ENCODE results near the gene HRK.

The HRK gene

DNA sequence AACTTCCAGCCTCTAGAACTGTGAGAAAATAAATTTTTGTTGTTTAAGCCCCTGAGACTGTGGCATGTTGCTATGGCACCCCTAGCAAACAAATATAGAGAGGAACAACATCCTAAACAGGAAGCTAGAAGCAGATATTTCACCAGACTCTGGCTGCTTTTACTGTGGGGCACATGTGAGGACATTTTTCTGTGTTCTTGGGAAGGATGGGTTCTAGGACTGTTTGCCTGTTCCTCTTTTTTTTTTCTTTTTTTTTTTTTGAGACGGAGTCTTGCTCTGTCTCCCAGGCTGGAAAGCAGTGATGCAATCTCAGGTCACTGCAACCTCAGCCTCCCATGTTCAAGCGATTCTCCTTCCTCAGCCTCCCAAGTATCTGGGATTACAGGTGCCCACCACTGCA, 4.2 kb upstream of the HRK start:
- peaks cover 8% of the 10 kb centered on the region for H3K4me1 Mint-ChIP-seq (ENCODE audit: low read depth)
- no peak overlapping the region for H3K27ac Mint-ChIP-seq
- no peaks in the 10 kb centered on the region for H3K36me3 Mint-ChIP-seq (ENCODE audit: low read depth)
- H3K9me3 Mint-ChIP-seq, result no peaks in the 10 kb centered on the region
- no peak overlapping the region for H3K4me3 Mint-ChIP-seq
- peaks cover 61% of the 10 kb centered on the region for H3K27me3 Mint-ChIP-seq (ENCODE audit: low read depth)

DNA sequence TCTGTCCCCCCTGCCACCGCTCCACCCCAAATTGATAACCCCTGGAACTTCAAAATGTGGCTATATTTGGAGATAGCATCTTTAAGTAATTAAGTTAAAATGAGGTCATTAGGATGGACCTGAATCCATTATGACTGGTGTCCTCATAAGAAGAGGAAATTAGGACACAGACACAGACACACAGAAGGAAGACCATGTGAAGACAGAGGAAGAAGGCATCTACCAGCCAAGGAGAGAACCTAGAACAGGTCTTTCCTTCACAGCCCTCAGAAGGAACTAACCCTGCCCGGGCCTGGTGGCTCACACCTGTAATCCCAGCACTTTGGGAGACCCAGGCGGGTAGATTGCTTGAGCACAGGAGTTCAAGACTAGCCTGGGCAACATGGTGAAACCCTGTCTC, 3.6 kb upstream of the HRK start:
- H3K4me3 Mint-ChIP-seq, result no peak overlapping the region
- H3K9me3 Mint-ChIP-seq, result no peaks in the 10 kb centered on the region
- H3K4me1 Mint-ChIP-seq (ENCODE audit: low read depth), result peaks cover 14% of the 10 kb centered on the region
- H3K36me3 Mint-ChIP-seq (ENCODE audit: low read depth), result no peaks in the 10 kb centered on the region
- no peak overlapping the region for H3K27ac Mint-ChIP-seq
- H3K27me3 Mint-ChIP-seq (ENCODE audit: low read depth), result peaks cover 64% of the 10 kb centered on the region

- Mint-ChIP-seq H3K4me3 (no peak overlapping the region), H3K27ac (no peak overlapping the region), H3K9me3 (no peaks in the 10 kb centered on the region), H3K36me3 (ENCODE audit: low read depth) (no peaks in the 10 kb centered on the region), H3K4me1 (ENCODE audit: low read depth) (peaks cover 21% of the 10 kb centered on the region), H3K27me3 (ENCODE audit: low read depth) (peaks cover 73% of the 10 kb centered on the region)
Measured at GRCh38 chr12:116882742-116883141, 1.5 kb upstream of the HRK start.

GRCh38 chr12:116881877-116882507, 751 bp upstream of the HRK start:
- H3K36me3 Mint-ChIP-seq (ENCODE audit: low read depth), result no peaks in the 10 kb centered on the region
- H3K4me3 Mint-ChIP-seq, result no peak overlapping the region
- H3K4me1 Mint-ChIP-seq (ENCODE audit: low read depth), result peaks cover 21% of the 10 kb centered on the region
- no peaks in the 10 kb centered on the region for H3K9me3 Mint-ChIP-seq
- no peak overlapping the region for H3K27ac Mint-ChIP-seq
- H3K27me3 Mint-ChIP-seq (ENCODE audit: low read depth), result peaks cover 73% of the 10 kb centered on the region

- Mint-ChIP-seq H3K27ac (no peak overlapping the region), H3K36me3 (ENCODE audit: low read depth) (no peaks in the 10 kb centered on the region)
Measured at GRCh38 chr12:116880817-116881324, 370 bp downstream of the HRK start.

GRCh38 chr12:116880213-116880816, 926 bp downstream of the HRK start:
- Mint-ChIP-seq H3K27ac (no peak overlapping the region), H3K9me3 (no peaks in the 10 kb centered on the region)

More at GRCh38 chr12:116880817-116881324, 370 bp downstream of the HRK start:
- H3K4me1 Mint-ChIP-seq (ENCODE audit: low read depth), result peaks cover 21% of the 10 kb centered on the region
- no peaks in the 10 kb centered on the region for H3K9me3 Mint-ChIP-seq
- H3K4me3 Mint-ChIP-seq, result peak overlapping the region; percentile 73
- H3K27me3 Mint-ChIP-seq (ENCODE audit: low read depth), result peaks cover 82% of the 10 kb centered on the region

GRCh38 chr12:116879509-116880212, 1.6 kb downstream of the HRK start:
- no peak overlapping the region for H3K27ac Mint-ChIP-seq
- peaks cover 88% of the 10 kb centered on the region for H3K27me3 Mint-ChIP-seq (ENCODE audit: low read depth)
- no peaks in the 10 kb centered on the region for H3K36me3 Mint-ChIP-seq (ENCODE audit: low read depth)
- H3K4me1 Mint-ChIP-seq (ENCODE audit: low read depth), result peaks cover 21% of the 10 kb centered on the region
- H3K4me3 Mint-ChIP-seq, result peak overlapping the region; percentile 73
- no peaks in the 10 kb centered on the region for H3K9me3 Mint-ChIP-seq

More at GRCh38 chr12:116880213-116880816, 926 bp downstream of the HRK start:
- Mint-ChIP-seq H3K36me3 (ENCODE audit: low read depth) (no peaks in the 10 kb centered on the region), H3K4me3 (peak overlapping the region; percentile 73), H3K4me1 (ENCODE audit: low read depth) (peaks cover 21% of the 10 kb centered on the region), H3K27me3 (ENCODE audit: low read depth) (peaks cover 86% of the 10 kb centered on the region)

GRCh38 chr12:116878567-116879508, 2.4 kb downstream of the HRK start:
- Mint-ChIP-seq H3K27me3 (ENCODE audit: low read depth) (peaks cover 89% of the 10 kb centered on the region), H3K4me3 (peak overlapping the region; percentile 73), H3K36me3 (ENCODE audit: low read depth) (no peaks in the 10 kb centered on the region), H3K27ac (no peak overlapping the region), H3K9me3 (no peaks in the 10 kb centered on the region), H3K4me1 (ENCODE audit: low read depth) (peaks cover 21% of the 10 kb centered on the region)

- Mint-ChIP-seq H3K27me3 (ENCODE audit: low read depth) (peaks cover 66% of the 10 kb centered on the region), H3K27ac (no peak overlapping the region)
Measured at GRCh38 chr12:116876151-116876869, 4.9 kb downstream of the HRK start.

DNA sequence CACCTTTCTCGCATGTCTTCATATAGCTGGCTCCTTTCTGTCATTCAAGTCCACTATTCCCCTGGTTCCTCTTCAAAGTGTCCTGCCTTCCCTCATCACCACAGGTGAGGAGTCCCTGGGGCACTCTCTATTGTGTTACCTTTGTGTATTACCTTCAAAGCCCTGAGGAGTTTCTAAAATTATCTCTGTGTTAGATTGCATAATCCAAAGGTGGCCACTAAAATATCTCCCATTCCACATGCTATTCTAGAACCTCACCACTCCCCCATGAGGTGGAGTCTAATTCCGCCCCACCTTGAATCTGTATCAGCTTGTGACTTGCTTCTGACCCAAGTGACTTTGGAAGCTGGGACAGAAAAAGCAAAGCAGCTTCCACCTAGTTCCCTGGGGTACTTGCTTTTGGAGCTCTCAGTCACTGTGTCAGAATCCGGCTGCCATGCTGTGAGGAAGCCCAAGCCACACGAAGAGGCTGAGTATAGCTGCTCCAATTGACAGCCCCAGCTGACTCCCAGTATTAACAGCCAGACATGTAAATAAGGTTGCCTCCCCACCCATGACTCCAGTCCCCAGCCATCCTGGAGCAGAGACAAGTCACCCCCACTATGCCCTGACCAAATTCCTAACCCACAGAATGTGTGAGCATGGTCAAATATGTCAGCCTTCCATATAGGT, 6.8 kb downstream of the HRK start:
- no peak overlapping the region for H3K4me3 Mint-ChIP-seq
- H3K4me1 Mint-ChIP-seq (ENCODE audit: low read depth), result peaks cover 6% of the 10 kb centered on the region
- H3K27ac Mint-ChIP-seq, result no peak overlapping the region
- no peaks in the 10 kb centered on the region for H3K36me3 Mint-ChIP-seq (ENCODE audit: low read depth)
- no peaks in the 10 kb centered on the region for H3K9me3 Mint-ChIP-seq
- H3K27me3 Mint-ChIP-seq (ENCODE audit: low read depth), result peaks cover 53% of the 10 kb centered on the region

More at GRCh38 chr12:116876151-116876869, 4.9 kb downstream of the HRK start:
- no peak overlapping the region for H3K4me3 Mint-ChIP-seq
- H3K4me1 Mint-ChIP-seq (ENCODE audit: low read depth), result peaks cover 15% of the 10 kb centered on the region
- H3K36me3 Mint-ChIP-seq (ENCODE audit: low read depth), result no peaks in the 10 kb centered on the region
- no peaks in the 10 kb centered on the region for H3K9me3 Mint-ChIP-seq

GRCh38 chr12:116870306-116870705, 10.9 kb downstream of the HRK start:
- Mint-ChIP-seq H3K4me3 (no peak overlapping the region), H3K27ac (no peak overlapping the region), H3K9me3 (no peaks in the 10 kb centered on the region), H3K27me3 (ENCODE audit: low read depth) (peaks cover 14% of the 10 kb centered on the region), H3K36me3 (ENCODE audit: low read depth) (no peaks in the 10 kb centered on the region), H3K4me1 (ENCODE audit: low read depth) (no peaks in the 10 kb centered on the region)

DNA sequence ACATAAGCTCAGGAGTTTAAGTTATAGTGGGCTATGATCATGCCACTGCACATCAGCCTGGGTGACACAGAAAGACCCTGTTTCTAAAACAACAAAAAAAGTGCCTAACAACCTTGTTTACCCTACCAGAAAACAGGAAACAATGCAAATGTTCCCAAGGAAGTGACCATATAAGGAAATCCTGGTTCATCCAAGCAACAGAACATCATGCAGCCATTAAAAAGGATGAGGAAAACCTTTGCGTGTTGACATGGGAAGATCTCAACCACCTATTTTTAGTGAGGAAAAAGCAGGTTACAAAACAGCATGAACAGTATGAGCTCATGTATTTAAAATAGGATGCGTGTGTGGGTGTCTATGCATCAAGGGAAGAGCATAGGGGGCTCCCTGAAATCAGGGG, 13.7 kb downstream of the HRK start:
- H3K27me3 Mint-ChIP-seq (ENCODE audit: low read depth), result peaks cover 8% of the 10 kb centered on the region
- no peak overlapping the region for H3K27ac Mint-ChIP-seq
- no peaks in the 10 kb centered on the region for H3K4me1 Mint-ChIP-seq (ENCODE audit: low read depth)

More for the DNA sequence above, 13.7 kb downstream of the HRK start:
- Mint-ChIP-seq H3K9me3 (no peaks in the 10 kb centered on the region), H3K4me3 (no peak overlapping the region), H3K36me3 (ENCODE audit: low read depth) (no peaks in the 10 kb centered on the region)
